Kidney epithelial cell (primary cell): ENCODE measurements around the gene ENG. TPM values are rescaled to one million over a fixed set of nuclear protein-coding genes. Genes with fewer than 3 reads are reported as not detected.

ENCODE experiments used
- DNase-seq: peaks from one replicate; pipeline ENCODE4 v3.0.0-alpha.2; 2010; ENCODE audit warnings: low read depth
- H3K27me3 ChIP-seq: 2 replicates; pipeline ENCODE4 v1.6.0; 2011; ENCODE audit warnings: low read length; ENCODE audit not compliant: control insufficient read depth, insufficient read depth
- H3K36me3 ChIP-seq: 2 replicates; pipeline ENCODE4 v1.5.1; 2011; ENCODE audit warnings: low read length; ENCODE audit not compliant: control insufficient read depth, insufficient read depth
- H3K4me3 ChIP-seq: 2 replicates; pipeline ENCODE4 v1.5.1; 2011; ENCODE audit warnings: low read depth, mild to moderate bottlenecking, control low read depth, low read length
- CTCF ChIP-seq: IDR thresholded peaks from 2 replicates; pipeline ENCODE4 v1.5.1; 2011; ENCODE audit warnings: mild to moderate bottlenecking, moderate library complexity, low read length, control low read depth, inconsistent platforms; ENCODE audit not compliant: insufficient read depth, poor library complexity, severe bottlenecking
- total RNA-seq: library from RNA; depleted of rRNA; stranded (reverse); fragments of >200 nt; gene quantifications from 2 replicates; pipeline ENCODE4 v1.2.3, GENCODE V29; 2015

Gene ENG
- total RNA-seq, 1 donor from 2014 or later = 3.4 TPM

DNA sequence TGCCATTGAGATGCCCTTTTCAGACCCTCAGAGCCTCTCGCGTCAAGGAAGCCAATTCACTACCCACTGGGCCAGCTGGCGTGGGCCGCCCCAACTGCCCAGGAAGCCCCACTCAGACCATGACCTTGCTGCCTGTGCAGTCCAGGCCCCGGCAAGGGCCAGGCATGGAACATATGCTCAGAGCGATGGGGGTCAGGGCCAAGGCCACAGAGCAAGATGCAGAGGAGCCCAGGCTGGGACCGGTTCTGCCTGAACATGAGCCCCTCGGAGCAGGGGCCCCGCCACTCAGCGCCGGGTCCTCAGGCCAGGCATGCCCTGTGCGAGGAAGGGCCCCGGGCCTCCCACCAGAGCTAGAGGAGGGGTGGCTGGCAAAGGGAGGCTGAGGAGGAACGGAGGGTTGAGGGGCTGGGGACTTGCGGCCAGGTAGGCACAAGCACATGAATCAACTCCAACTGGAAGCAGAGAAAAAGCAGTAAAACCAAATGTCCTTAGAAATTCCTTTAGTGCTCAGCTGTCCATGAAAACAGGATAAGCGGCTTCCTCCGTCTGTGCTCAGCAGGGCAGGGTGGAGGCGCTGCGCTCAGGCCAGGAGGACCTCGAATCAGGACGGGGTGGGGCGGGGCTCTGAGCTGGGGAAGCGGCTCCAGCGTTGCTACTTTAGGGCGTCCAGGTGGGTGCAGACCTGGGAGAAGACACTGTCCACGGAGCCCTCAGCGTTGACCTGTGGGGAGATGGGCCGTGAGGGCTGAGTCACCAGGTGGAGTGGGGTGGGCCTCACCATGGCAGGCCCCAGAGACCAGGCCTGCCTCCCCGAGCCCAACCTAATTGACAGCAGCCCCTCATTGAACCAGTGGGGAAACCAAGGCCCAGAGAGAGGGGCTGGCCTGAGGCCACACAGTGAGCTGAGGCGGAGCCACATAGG lies 13.2 kb upstream of the ENG start:
- Histone ChIP-seq H3K4me3 (no peak overlapping the region), H3K36me3 (peaks cover 2% of the 10 kb centered on the region), H3K27me3 (no peaks in the 10 kb centered on the region)
- no peak for DNase-seq
- no peak for TF ChIP-seq CTCF

DNA sequence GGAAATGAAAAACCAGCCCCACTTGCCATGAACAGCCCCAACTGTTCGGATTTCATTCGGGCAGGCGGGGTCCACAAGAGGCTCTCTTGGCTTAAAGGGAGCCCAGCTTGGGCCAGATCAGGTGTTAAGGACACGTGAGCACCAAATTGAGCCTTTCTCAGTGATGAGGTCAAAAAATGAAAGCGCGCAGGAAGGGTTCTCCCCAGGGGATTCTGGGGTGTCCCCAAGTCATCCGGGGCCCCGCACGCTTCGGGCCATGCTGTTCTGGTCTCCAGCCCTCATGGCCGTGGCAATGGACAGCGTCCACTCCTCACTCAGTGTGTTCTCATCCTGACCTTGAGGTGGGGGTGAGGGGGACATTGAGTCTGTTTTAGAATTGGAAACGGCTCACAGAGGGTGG lies 12.1 kb upstream of the ENG start:
- TF ChIP-seq CTCF = no peak
- no peak for DNase-seq
- no peaks in the 10 kb centered on the region for H3K27me3 ChIP-seq
- no peak overlapping the region for H3K4me3 ChIP-seq
- peaks cover 2% of the 10 kb centered on the region for H3K36me3 ChIP-seq

DNA sequence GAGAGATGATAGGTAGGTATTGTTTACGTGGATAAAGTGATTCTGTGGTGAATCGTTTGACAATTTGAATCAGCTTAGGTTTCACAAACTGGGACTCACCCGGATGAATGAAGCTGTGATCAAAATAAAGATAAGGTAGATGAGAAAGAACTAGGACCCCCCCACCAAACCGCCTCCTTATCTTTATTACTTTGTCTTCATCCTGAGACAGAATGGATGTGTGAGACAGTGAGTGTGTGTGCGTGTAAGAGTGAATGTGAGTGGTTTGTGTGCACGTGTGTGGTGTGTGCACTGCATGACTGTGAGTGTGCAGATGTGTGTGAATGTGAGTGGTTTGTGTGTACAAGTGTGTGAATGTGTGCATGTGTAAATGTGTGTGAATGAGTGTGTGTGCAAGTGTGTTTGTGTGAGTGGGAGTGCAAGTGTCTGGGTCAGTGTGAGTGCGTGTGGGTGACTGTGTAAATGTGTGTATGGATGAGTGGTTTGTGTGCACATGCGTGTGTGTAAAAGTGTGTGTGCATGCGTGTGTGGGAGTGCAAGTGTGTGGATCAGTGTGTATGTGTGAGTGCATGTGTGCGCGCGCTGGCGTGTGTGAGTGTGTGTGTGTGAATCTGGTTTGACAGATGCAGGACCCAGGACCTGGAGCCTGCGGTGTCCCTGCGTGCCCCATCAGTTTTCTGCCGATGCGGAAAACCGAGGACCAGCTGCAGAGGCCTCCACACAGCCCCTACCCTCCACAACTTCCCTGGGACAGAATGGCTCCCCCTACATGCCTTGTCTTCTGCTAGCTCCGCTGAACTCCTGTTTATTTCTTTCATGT lies 11.4 kb upstream of the ENG start:
- no peak for TF ChIP-seq CTCF
- Histone ChIP-seq H3K4me3 (no peak overlapping the region), H3K27me3 (no peaks in the 10 kb centered on the region), H3K36me3 (peaks cover 2% of the 10 kb centered on the region)
- DNase-seq = no peak

DNA sequence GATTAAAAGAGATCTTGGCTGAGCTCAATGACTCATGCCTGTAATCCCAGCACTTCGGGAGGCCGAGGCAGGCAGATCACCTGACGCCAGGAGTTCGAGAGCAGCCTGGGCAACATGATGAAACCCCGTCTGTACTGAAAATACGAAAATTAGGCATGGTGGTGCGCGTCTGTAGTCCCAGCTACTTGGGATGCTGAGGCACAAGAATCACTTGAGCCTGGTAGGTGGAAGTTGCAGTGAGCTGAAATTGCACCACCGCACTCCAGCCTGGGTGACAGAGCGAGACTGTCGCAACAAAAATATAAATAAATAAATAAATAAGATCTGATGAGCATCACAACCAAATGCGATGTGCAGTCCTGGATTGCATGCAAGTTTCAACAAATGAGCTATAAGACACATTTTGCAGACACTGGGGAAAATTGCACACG lies 8.7 kb upstream of the ENG start:
- no peak for TF ChIP-seq CTCF
- peaks cover 1% of the 10 kb centered on the region for H3K36me3 ChIP-seq
- DNase-seq = no peak
- H3K4me3 ChIP-seq = no peak overlapping the region
- no peaks in the 10 kb centered on the region for H3K27me3 ChIP-seq

GRCh38 chr9:127862075-127863011 lies 7.9 kb upstream of the ENG start:
- DNase-seq = no peak
- no peak for TF ChIP-seq CTCF
- Histone ChIP-seq H3K36me3 (no peaks in the 10 kb centered on the region), H3K4me3 (no peak overlapping the region), H3K27me3 (no peaks in the 10 kb centered on the region)
